GM18499 (cell line): ENCODE results near the gene CCDC8.
"Not testable (repeated sequence)": the region's sequence is repeated elsewhere in the genome, so short reads cannot be mapped to it uniquely, and the experiment has no call there.

Experiments
- ATAC-seq: cut with Tn5 transposase; IDR thresholded peaks from one replicate; pipeline ENCODE4 v1.9.1; 2021; ENCODE audit warnings: moderate number of reproducible peaks; ENCODE audit not compliant: insufficient read depth, unreplicated experiment

Gene CCDC8

DNA sequence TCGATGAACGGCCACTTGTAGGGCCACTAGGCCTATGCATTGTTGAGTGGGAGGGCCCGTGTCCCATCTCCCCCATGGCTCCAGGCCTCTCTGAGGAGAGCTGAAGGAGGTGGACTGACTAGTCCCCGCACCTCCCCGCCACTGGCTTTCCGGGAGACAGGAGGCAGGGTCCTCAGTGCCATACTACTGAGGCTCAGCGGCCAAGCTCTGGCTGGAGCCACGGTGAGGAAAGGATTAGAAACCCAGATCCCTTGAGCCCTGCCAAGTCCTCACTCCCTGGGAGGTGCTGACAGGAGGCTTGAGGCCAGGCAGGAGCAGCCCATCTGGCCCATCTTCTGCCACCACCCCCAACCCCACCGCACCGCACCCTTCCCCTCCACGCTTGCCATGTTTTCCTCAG is 29.0 kb downstream of the CCDC8 start:
- no peak for ATAC-seq

DNA sequence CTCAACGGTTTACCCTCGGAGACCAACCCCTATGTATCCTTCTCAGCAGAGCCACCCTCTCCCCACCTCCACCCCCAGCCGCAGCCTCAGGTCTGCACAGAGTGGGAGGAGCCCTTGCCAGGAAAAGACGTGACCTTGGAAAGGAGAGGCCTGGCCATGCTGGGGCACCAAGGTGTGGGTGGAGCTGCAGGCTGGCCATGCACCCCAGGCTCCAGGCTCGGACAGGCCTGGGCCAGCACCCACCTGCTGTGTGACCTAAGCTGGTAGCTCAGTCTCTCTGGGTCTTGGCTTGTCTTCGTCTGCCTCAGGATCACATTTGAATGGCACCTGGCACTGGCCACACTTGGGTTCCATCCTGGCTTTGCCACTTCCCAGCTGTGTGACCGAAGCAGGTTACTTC is 29.5 kb downstream of the CCDC8 start:
- ATAC-seq, result no peak

DNA sequence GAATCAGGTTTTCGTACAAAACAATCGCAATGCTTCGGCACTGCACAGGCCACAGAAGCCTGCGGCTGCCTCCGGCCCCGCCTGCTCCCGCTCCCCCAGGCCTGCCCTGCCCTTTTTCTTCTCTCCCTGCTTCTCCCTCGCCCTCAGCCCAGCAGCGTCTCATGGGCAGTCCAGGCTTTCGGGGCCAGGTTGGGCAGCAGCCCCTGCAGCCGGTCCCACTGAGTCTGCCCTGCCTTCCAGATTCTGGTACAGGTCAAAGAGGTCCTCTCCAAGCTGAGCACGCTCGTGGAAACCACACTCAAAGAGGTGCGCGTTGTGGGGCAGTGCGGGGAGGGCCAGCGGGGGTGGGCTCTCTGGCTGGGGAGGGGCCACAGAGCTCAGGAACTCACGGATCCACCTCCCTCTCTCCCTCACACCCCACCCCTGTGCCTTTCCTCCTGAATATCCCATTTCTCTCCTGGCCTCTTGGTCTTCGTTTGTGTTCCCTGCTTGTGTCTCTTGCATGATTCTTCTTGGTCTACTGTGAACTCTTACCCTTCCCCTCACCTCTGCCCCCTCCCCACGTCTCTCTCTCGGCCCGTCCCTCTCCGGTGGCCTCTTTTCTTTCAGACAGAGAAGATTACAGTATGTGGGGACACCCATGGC is 30.1 kb downstream of the CCDC8 start:
- no peak for ATAC-seq

DNA sequence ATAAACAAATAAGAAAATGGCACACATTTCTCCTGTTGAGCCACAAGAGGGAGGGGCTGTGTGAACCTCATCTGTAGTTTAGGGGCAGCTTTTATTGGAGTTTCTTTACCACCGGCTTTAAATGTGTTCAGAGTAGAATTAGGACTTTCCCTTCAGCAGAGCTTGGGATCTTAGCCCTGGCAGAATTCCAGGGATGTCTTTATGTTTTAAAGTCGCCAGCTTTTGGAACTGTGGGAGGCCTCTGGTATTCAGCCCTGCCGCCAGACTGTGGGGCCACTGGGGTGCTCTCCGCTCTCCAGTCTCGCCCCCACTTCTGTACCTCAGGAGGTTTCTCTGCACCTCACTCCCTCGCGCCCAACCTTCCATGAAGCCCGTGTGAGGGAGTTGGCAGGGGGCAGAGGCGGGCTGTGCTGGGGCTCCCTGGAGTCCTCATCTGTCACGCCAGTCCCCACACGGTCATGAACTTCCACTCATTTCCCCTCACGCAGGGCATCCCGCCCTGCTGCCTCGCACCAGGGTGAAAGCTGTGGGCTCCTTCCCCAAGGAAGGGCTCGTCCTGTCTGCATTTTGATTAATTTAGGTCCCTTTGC is 31.5 kb downstream of the CCDC8 start:
- no peak for ATAC-seq

DNA sequence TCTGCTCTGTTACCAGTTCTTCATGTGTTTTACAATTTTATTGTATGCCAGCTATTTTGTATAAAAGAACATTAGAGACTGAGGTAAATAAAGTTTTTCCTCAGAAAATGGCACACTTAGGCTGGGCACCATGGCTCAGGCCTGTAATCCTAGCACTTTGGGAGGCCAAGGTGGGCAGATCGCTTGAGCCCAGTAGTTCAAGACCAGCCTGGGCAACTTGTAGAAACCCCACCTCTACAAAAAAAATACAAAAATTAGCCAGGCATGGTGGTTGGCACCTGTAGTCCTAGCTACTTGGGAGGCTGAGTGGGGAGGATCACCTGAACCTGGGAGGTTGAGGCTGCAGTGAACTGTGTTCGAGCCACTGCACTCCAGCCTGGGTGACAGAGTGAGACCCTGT is 32.0 kb downstream of the CCDC8 start:
- no peak for ATAC-seq

DNA sequence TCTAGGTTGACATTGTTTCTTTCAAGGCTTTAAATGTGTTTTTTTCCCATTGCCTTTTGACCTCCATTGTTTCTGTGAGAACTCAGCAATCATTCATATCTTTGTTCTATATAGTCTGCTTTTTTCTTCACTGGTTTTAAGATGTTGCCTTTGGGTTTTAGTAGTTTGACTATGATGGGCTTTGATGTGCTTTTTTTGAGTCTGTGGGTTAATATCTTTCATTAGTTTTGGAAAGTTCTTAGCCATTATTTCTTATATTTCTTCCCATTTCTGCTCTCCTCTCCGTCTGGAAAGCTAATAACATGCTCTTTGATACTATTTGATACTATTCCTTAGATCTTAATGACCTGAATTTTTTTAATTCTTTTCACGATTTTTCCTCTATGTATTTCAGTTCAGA is 32.7 kb downstream of the CCDC8 start:
- ATAC-seq, result no peak

DNA sequence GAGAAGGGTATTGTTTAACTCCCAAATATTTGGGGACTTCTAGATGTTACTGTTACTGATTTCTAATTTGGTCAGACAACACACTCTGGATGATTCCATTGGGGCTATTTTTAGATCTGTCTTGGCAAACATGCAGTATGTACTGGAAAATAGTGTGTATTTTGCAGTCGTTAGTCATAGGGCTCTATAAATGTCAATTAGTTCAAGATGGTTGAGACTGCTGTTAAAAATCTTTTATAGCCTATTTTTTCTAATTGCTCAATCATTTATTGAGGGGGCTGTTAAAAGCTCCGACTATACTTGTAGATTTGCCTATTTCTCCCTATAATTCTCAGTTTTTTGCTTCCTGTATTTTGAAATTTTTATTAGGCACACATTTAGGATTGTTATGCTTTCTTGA is 35.1 kb downstream of the CCDC8 start:
- ATAC-seq, result no peak

DNA sequence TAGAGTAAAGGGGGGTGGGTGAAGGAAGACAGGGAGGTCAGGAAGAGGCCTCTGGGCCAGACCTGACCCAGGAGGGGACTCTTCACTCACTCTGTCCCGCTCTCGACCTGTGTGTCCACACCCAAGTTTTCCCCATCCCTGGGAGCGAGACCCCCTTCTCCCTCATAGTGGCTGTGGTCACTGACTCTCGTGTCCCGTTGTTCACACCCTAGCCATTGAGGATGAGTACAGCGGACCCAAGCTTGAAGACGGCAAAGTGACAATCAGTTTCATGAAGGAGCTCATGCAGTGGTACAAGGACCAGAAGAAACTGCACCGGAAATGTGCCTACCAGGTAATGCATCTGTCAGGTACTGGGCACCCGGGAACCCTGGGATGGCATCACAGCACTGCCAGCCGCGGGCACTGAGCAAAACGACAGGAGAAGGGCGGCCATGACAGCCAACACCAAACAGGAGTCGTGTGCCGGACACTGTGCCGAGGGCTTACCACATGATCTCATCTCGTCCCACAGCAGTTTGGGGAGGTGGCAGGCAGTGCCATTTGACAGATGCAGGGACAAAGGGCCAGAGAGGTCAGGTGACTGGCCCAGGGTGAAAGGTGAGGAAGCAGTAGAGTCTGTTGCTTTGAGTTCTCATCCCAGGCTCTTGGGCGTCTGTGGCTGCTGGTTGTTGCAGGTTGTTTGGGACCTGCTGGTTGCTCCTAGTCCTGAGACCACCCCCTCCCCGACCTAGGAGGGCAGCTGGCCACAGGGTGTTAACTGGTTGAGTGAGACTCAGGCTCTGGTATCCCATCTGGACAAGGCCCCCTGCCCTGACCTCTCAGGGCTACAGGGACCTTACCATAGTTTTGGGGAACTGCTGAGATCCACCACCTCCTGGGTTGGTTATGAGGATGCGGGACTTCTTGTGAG is 36.9 kb downstream of the CCDC8 start:
- ATAC-seq, result no peak

DNA sequence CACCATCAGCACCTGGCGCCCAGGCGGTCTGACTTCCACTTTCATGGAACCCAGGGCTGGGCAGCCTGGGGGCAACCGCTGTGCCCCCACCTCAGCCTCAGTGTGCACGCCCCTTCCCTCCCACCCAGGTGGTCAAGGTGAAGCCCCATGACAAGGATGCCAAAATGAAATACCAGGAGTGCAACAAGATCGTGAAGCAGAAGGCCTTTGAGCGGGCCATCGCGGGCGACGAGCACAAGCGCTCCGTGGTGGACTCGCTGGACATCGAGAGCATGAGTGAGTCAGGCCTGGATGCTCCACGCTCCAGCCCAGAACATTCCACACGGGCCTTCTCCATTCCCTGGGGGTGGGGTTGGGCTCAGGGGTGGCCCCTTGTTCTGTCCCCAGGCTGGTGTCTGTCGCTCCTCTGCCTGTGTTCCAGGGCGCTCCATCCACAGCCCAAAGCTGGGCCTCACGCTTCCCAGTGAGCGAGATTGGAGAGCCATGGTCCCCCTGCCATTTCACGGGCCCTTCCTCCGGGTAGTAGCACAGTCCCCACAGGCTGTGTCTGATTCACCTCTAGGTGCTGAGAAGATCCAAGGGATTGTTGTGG is 37.8 kb downstream of the CCDC8 start:
- ATAC-seq, result not testable (repeated sequence)

DNA sequence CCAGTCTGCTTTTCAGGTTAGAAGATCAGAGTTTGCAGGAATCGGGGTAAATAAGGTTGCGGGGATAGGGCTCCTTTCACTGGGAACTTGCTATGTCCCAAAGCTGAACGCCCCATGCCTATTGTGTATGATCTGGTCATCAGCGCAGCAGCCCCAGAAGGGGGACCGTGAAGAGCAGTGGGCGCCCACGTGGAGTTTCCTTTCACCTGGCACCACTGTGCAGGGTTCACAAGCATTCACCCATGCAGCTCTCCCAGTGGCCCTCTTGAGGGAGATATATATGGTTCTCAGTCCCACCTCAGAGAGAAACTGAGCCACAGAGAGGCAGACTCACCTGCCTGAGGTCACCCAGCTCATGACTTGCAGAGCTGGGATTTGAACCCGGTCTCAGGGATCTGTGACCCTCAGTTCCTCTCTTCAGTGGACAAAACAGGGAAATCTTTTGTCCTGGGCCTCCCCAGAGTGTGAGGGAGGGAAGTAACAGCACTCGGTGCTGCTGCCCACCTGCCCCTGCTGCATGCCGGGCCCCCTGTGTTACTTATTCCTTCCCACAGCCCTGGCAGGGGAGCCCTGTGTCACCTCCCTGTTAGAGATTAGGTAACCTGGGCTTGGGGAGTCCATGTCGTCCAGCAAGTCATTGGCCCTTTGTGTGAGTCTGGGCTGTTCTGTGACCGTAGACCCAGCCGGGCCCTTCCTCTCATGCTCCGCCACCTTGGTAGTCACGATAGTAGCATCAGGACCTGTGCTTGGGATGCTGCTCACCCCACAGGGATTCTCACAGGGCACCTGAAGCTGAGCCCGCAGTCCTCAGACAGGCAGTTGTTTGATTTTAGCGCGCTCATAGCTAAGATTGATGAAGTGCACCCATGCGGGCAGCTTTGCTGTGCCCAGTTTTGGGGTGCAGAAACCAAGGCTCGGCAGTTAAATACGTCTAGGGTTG is 38.6 kb downstream of the CCDC8 start:
- no peak for ATAC-seq

DNA sequence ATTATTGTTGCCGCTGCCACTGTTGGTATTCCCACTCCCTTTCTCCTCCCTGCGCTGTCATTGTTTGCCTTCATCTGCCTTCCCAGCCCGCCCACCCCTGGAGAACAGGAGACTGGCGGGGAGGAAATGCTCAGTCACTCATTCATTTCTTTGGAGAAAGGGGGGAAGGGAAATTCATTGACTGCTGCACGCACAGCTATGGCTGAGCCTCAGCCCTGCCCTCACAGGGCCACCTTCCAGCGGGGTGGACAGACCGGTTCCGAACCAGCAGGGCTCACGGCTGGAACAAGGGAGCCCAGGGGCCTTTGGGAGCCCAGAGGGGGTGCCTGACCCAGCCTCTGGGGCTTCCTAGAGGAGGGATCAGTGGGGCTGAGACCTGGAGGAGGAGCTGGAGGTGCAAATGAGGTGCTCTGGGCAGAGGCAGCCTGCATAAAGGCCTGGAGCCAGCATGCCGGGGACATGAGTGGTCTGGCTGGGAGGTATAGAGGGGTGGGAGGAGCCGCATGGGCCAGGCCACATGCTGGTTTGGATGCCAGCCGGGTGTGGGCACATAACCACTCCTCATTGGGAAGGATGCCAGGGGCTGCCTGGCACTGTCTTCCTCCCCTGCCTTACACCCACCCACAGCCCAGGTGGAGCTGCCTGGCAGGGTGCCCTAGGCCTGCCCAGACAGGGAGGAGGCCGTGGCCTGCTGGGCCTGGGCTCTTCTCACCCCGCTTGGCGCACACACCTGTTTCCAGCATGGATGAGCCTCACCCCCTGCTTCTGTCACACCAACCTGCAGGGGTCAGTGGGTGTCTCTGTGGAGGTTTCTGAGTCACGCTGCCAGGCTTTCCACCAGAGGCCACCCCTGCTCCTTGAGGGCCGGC is 39.6 kb downstream of the CCDC8 start:
- ATAC-seq, result no peak

DNA sequence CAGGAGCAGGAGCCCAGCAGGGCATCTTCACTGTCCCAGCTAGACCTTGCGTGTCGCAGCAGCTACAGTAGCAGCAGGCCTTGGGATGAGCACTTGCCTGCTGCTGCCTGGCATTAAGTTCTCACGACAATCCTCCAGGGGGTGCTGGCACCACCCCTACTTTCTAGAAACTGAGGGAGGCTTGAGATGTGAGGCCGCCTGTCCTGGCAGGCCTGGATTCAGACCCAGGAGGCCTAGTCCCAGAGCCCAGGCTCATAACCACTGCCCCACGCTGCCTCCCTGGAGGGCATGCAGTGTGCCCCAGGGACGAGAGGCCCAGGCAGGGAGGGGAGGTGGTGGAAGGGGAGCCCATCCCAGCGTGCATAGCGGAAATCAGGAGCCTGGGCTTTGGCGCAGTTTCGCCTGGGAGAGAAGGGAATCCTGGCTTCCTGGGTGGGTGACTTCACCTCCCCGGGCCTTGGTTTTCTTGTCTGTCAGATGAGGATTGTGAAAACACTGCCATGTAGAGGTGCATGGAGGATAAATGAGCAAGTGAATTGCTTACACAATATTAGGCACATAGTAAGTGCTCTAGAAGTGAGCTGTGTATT is 40.4 kb downstream of the CCDC8 start:
- ATAC-seq, result no peak

DNA sequence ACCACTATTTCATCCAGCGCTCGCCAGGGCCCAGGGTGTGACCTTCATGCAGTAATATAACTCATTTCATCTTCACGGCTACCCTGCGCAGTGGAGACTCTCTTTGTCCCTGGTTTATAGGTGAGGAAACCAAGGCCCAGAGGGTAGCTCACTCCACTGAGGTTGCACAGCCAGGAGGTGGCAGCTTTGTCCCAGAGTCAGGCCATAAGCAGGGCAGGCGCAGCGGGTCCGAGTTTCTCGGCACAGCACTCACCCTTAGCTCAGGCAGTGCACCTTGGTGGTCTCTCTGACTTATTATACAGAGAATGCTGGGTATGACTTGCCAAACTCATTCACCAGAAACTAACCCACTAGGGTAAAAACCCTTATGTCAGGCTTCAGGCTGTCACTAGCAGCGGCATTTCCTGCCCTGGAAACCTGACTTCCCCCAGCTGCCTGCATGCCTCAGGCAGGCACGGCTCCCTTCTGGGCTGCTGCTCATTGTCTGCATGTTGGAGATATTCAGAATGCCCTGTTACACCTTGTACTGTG is 41.9 kb downstream of the CCDC8 start:
- no peak for ATAC-seq

DNA sequence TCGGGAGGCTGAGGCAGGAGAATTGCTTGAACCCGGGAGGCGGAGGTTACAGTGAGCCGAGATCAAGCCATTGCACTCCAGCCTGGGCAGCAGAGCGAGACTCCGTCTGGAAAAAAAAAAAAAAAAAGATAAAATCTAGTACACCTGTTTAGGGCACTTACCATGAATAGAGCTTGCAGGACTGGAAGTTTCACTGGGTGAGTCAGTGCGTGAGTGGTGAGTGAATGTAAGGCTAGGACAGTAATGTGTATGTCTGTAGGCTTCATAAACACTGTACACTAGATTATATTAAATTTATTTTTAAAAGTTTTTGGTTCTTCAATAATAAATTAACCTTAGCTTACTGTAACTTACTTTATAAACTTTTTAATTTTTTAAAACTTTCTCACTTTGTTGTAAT is 43.5 kb downstream of the CCDC8 start:
- ATAC-seq, result no peak

DNA sequence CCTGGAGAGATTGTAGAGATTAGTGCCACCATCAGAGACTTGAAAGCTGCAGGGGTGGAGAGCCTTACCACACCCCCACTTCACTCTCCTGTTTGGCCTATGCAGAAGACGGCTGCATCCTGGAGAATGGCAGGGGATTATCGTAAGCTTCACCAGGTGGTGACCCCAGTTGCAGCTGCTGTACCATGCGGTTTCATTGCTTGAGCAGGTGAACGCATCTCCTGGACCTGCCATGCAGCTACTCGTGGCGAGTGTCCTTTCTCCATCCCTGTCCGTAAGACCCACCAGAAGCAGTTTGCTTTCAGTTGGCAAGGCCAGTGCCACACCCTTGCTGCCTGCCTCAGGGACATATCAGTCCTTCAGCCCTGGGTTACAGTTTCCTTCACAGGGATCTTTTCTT is 45.2 kb downstream of the CCDC8 start:
- no peak for ATAC-seq

DNA sequence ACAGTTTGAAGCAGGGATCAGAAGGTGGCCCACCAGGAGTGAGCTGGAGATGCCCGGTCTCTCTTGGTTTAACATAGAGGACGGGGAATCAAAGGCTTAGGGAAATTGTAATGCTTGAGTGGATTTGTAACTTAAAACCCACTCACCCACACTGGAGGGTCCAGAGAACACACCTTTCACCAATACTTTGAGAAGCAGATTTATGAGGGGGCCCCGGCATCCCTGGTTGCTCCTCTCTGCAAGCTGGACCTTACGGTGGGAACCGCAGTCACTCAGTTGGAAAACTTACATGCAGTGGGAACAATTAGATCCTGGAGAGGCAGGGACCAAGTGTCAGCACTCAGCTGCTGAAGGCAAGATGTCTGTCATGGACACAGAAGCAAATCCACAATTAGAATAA is 45.9 kb downstream of the CCDC8 start:
- no peak for ATAC-seq

DNA sequence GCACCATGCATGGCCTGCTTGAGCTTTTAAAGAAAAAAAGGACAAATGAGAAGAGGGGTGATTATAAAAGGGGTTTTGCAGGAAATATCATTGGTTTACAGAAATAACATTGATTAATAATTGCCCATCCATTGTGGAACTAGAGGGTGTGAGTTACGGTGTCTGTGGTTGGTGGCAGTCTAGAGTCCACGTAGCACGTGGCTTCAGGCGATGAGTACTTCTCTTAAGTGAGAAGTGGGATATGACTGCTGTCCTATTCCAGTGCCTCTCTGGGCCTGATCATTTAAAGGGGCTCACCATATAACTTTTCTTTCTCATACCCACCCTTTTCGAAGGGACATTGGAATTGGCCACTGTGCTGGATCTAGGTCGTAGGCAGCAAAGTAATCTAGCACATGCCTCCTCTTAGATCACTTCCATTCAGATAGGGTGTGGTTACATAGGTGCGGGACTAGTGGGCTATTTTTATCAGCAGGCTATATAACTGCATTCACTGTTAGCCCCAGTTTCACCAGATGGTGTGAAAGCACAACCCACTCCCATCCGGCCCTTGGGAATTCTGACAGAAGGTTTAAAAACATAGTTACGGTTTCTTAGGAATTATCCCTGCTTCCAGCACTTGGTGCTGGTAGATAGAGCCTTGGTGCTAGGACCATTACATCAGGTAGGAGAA is 46.6 kb downstream of the CCDC8 start:
- no peak for ATAC-seq

DNA sequence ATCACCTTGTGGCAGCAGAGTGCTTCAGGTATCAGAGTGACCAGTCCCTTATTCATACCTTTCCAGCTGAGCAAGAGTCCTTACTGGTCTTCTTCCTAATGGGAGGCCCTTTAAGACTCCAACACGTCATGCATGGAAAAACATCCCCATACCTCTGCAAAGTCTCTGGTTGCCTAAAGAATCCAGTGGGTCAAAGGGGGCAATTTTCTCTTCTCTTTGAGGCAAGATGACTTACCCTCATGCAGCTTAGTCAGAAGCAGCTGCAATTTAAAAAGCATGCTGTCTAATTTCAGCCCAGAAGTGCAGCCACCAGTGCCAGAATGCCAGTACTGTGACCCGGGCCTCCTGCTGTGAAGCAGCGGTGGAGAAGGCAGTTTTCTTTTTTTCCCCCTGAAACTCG is 47.8 kb downstream of the CCDC8 start:
- no peak for ATAC-seq
